Peyer's patch (tissue), 4 donors: ENCODE measurements around the gene XPNPEP3. TPM values are rescaled to one million over a fixed set of nuclear protein-coding genes. Genes with fewer than 3 reads are reported as not detected.

Experiments used
- DNase-seq, 3 donors: peaks; one replicate each; pipeline ENCODE4 v3.0.0-alpha.2; 2017 to 2019
- H3K27ac ChIP-seq, 4 donors: fragments of 200-600 bp; sonication (generic); one replicate each; pipeline ENCODE4 v1.5.1; 2016 to 2019
- H3K27me3 ChIP-seq, 2 donors: fragments of 200-600 bp; sonication (generic); one replicate each; pipeline ENCODE4 v1.5.1; 2019
- H3K36me3 ChIP-seq, 3 donors: fragments of 200-600 bp; sonication (generic); one replicate each; pipeline ENCODE4 v1.5.1; 2016 to 2019
- H3K4me1 ChIP-seq, 4 donors: fragments of 200-600 bp; sonication (generic); one replicate each; pipeline ENCODE4 v1.5.1; 2016 to 2019
- H3K4me3 ChIP-seq, 4 donors: fragments of 200-600 bp; sonication (generic); 1 replicate in 3 of 4; 2 replicates in 1 of 4; pipeline ENCODE4 v1.5.1; 2016 to 2019; ENCODE audit warnings: mild to moderate bottlenecking in 1 of 4
- H3K9me3 ChIP-seq, 4 donors: fragments of 200-600 bp; sonication (generic); one replicate each; pipeline ENCODE4 v1.5.1; 2016 to 2019; ENCODE audit warnings: mild to moderate bottlenecking in 1 of 4
- CTCF ChIP-seq, 6 experiments: fragments of 450-650 bp in 4 of 6; fragments of 200-600 bp in 2 of 6; sonication (generic) in 1 of 6; IDR thresholded peaks; one replicate each; pipeline ENCODE4 v1.5.1; 2017 to 2019; ENCODE audit warnings: antibody characterized with exemption in 6 of 6, mild to moderate bottlenecking in 3 of 6, moderate library complexity in 1 of 6
- POLR2A ChIP-seq, 2 donors: fragments of 450-650 bp; IDR thresholded peaks; one replicate each; pipeline ENCODE4 v1.5.1; 2017; ENCODE audit warnings: antibody characterized with exemption in 2 of 2, mild to moderate bottlenecking in 2 of 2, moderate library complexity in 2 of 2
- total RNA-seq, 4 donors: library from RNA; depleted of rRNA; stranded (reverse); fragments of >200 nt; gene quantifications; one replicate each; pipeline ENCODE4 v1.1.0, GENCODE V29; 2016

Gene XPNPEP3
- total RNA-seq, 4 donors from 2014 or later = 1.4 to 10.5 (median 6.6) TPM

- H3K36me3 ChIP-seq = peaks cover 0 to 54% (median 0%) of the 10 kb centered on the region in 3 donors
- H3K4me3 ChIP-seq = no peak overlapping the region
- TF ChIP-seq POLR2A (IDR thresholded peaks at IDR 0.05) = no peak
- no peak for TF ChIP-seq CTCF (IDR thresholded peaks at IDR 0.05)
- H3K4me1 ChIP-seq = no peaks in the 10 kb centered on the region
- H3K27me3 ChIP-seq = no peaks in the 10 kb centered on the region
- no peak for DNase-seq
- no peaks in the 10 kb centered on the region for H3K9me3 ChIP-seq
- H3K27ac ChIP-seq = no peak overlapping the region
These were observed 115.6 kb downstream of the XPNPEP3 start for GRCh38 chr22:40972587-40972986.

GRCh38 chr22:40973144-40973543, 116.2 kb downstream of the XPNPEP3 start:
- Histone ChIP-seq H3K4me3 (no peak overlapping the region), H3K27ac (no peak overlapping the region), H3K36me3 (peaks cover 0 to 48% (median 0%) of the 10 kb centered on the region in 3 donors), H3K27me3 (no peaks in the 10 kb centered on the region), H3K4me1 (no peaks in the 10 kb centered on the region), H3K9me3 (no peaks in the 10 kb centered on the region)
- TF ChIP-seq CTCF (IDR thresholded peaks at IDR 0.05) (no peak), POLR2A (IDR thresholded peaks at IDR 0.05) (no peak)
- no peak for DNase-seq

- no peak for TF ChIP-seq CTCF (IDR thresholded peaks at IDR 0.05)
- TF ChIP-seq POLR2A (IDR thresholded peaks at IDR 0.05) = no peak
These were observed 118.4 kb downstream of the XPNPEP3 start for GRCh38 chr22:40975366-40975765.

GRCh38 chr22:40976866-40977700, 120.1 kb downstream of the XPNPEP3 start:
- DNase-seq = no peak
- Histone ChIP-seq H3K9me3 (no peaks in the 10 kb centered on the region), H3K4me1 (no peaks in the 10 kb centered on the region), H3K36me3 (peaks cover 0 to 14% (median 0%) of the 10 kb centered on the region in 3 donors), H3K4me3 (no peak overlapping the region), H3K27me3 (no peaks in the 10 kb centered on the region), H3K27ac (no peak overlapping the region)
- TF ChIP-seq POLR2A (IDR thresholded peaks at IDR 0.05) (no peak), CTCF (IDR thresholded peaks at IDR 0.05) (no peak)

More at GRCh38 chr22:40975366-40975765, 118.4 kb downstream of the XPNPEP3 start:
- Histone ChIP-seq H3K36me3 (peaks cover 0 to 28% (median 0%) of the 10 kb centered on the region in 3 donors), H3K27ac (no peak overlapping the region), H3K4me3 (no peak overlapping the region), H3K27me3 (no peaks in the 10 kb centered on the region), H3K9me3 (no peaks in the 10 kb centered on the region), H3K4me1 (no peaks in the 10 kb centered on the region)
- DNase-seq = no peak

- no peaks in the 10 kb centered on the region for H3K27me3 ChIP-seq
- no peaks in the 10 kb centered on the region for H3K4me1 ChIP-seq
- H3K36me3 ChIP-seq = no peaks in the 10 kb centered on the region
- no peak overlapping the region for H3K27ac ChIP-seq
- no peak overlapping the region for H3K4me3 ChIP-seq
- no peaks in the 10 kb centered on the region for H3K9me3 ChIP-seq
- DNase-seq = no peak
- TF ChIP-seq CTCF (IDR thresholded peaks at IDR 0.05) = no peak
- no peak for TF ChIP-seq POLR2A (IDR thresholded peaks at IDR 0.05)
These were observed 122.2 kb downstream of the XPNPEP3 start for GRCh38 chr22:40979198-40979597.
